WTC11 (cell line): ENCODE measurements around the gene FAM151A. TPM values are rescaled to one million over a fixed set of nuclear protein-coding genes. Genes with fewer than 3 reads are reported as not detected.
"Not testable (repeated sequence)": the region's sequence is repeated elsewhere in the genome, so short reads cannot be mapped to it uniquely, and the experiment has no call there.

Experiments
- ATAC-seq: fragments of 200-7000 bp; cut with Tn5 transposase; 2 replicates; pipeline ENCODE4 v1.10.0; 2021; ENCODE audit warnings: mild to moderate bottlenecking, moderate library complexity
- CTCF ChIA-PET: fragments of 300-600 bp; sonication (Branson Sonifier 250); formaldehyde crosslinking; loops from one replicate; lab custom pipeline; 2021; ENCODE audit warnings: antibody characterized with exemption; lab: Charles Lee
- POLR2A ChIA-PET: fragments of 350-600 bp; sonication (Branson Sonifier 250); formaldehyde crosslinking; loops from one replicate; lab custom pipeline; 2021; ENCODE audit warnings: antibody characterized with exemption; lab: Charles Lee
- DNase-seq: peaks from one replicate; pipeline ENCODE4 v3.0.0; 2021; ENCODE audit warnings: low spot score
- H3K27ac Mint-ChIP-seq: 2 replicates; pipeline ENCODE4 v1.8.0; 2021; ENCODE audit warnings: mixed read lengths
- H3K27me3 Mint-ChIP-seq: 2 replicates; pipeline ENCODE4 v1.8.0; 2021; ENCODE audit warnings: low read depth, mild to moderate bottlenecking, moderate library complexity, mixed read lengths
- H3K36me3 Mint-ChIP-seq: 2 replicates; pipeline ENCODE4 v1.8.0; 2021; ENCODE audit warnings: mixed read lengths
- H3K4me1 Mint-ChIP-seq: 2 replicates; pipeline ENCODE4 v1.8.0; 2022; ENCODE audit warnings: mixed read lengths
- H3K4me3 Mint-ChIP-seq: 2 replicates; pipeline ENCODE4 v1.8.0; 2021; ENCODE audit warnings: mild to moderate bottlenecking, moderate library complexity, mixed read lengths
- H3K9me3 Mint-ChIP-seq: 2 replicates; pipeline ENCODE4 v1.8.0; 2021; ENCODE audit warnings: mixed read lengths
- ARID4B ChIP-seq: sonication (generic); formaldehyde crosslinking; IDR thresholded peaks from 2 replicates; pipeline ENCODE4 v1.8.0; 2023; ENCODE audit warnings: missing genetic modification reagents, mild to moderate bottlenecking, borderline replicate concordance
- ATF3 ChIP-seq: sonication (generic); formaldehyde crosslinking; conservative IDR thresholded peaks from 2 replicates; pipeline ENCODE4 v1.8.1; 2022; ENCODE audit warnings: mild to moderate bottlenecking, missing genetic modification reagents
- CREB1 ChIP-seq: sonication (generic); formaldehyde crosslinking; IDR thresholded peaks from 2 replicates; pipeline ENCODE4 v1.8.0; 2023; ENCODE audit warnings: mild to moderate bottlenecking, missing genetic modification reagents
- EMX1 ChIP-seq: fragments of 250-450 bp; sonication (Bioruptor Pico); IDR thresholded peaks from 2 replicates; pipeline ENCODE4 v1.8.0; 2021; ENCODE audit warnings: mild to moderate bottlenecking
- ESRRA ChIP-seq: sonication (generic); formaldehyde crosslinking; IDR thresholded peaks from 2 replicates; pipeline ENCODE4 v1.8.1; 2022; ENCODE audit warnings: mild to moderate bottlenecking, missing genetic modification reagents, borderline replicate concordance
- FOXP1 ChIP-seq: sonication (generic); formaldehyde crosslinking; IDR thresholded peaks from 2 replicates; pipeline ENCODE4 v1.8.0; 2022; ENCODE audit warnings: missing genetic modification reagents, mild to moderate bottlenecking, moderate library complexity, borderline replicate concordance
- FOXP4 ChIP-seq: sonication (generic); formaldehyde crosslinking; IDR thresholded peaks from 2 replicates; pipeline ENCODE4 v1.8.0; 2022; ENCODE audit warnings: mild to moderate bottlenecking, missing genetic modification reagents
- GTF2I ChIP-seq: fragments of 250-450 bp; sonication (Bioruptor Pico); conservative IDR thresholded peaks from 2 replicates; pipeline ENCODE4 v1.4.0; 2021; ENCODE audit warnings: mild to moderate bottlenecking
- HMGA2 ChIP-seq: fragments of 250-450 bp; sonication (Bioruptor Pico); IDR thresholded peaks from 2 replicates; pipeline ENCODE4 v1.4.0; 2021; ENCODE audit warnings: mild to moderate bottlenecking, moderate library complexity
- JUN ChIP-seq: sonication (generic); formaldehyde crosslinking; IDR thresholded peaks from 2 replicates; pipeline ENCODE4 v1.8.0; 2023; ENCODE audit warnings: mild to moderate bottlenecking, missing genetic modification reagents
- MAX ChIP-seq: sonication (generic); formaldehyde crosslinking; IDR thresholded peaks from 2 replicates; pipeline ENCODE4 v1.8.0; 2022; ENCODE audit warnings: mild to moderate bottlenecking, missing genetic modification reagents
- MYBL2 ChIP-seq: sonication (generic); formaldehyde crosslinking; IDR thresholded peaks from 2 replicates; pipeline ENCODE4 v1.8.1; 2023; ENCODE audit warnings: mild to moderate bottlenecking, moderate library complexity, missing genetic modification reagents
- NR2C2 ChIP-seq: sonication (generic); formaldehyde crosslinking; IDR thresholded peaks from 2 replicates; pipeline ENCODE4 v1.8.0; 2022; ENCODE audit warnings: mild to moderate bottlenecking, missing genetic modification reagents
- PREB ChIP-seq: sonication (generic); formaldehyde crosslinking; IDR thresholded peaks from 2 replicates; pipeline ENCODE4 v1.8.1; 2022; ENCODE audit warnings: mild to moderate bottlenecking, missing genetic modification reagents, moderate library complexity, borderline replicate concordance
- RELA ChIP-seq: sonication (generic); formaldehyde crosslinking; IDR thresholded peaks from 2 replicates; pipeline ENCODE4 v1.8.1; 2022; ENCODE audit warnings: missing genetic modification reagents, mild to moderate bottlenecking, borderline replicate concordance
- USF1 ChIP-seq: sonication (generic); formaldehyde crosslinking; IDR thresholded peaks from 2 replicates; pipeline ENCODE4 v1.8.0; 2022; ENCODE audit warnings: mild to moderate bottlenecking, missing genetic modification reagents
- ZMAT4 ChIP-seq: fragments of 250-450 bp; sonication (Bioruptor Pico); IDR thresholded peaks from 2 replicates; pipeline ENCODE4 v1.9.0; 2021; ENCODE audit warnings: mild to moderate bottlenecking
- total RNA-seq: library from RNA; stranded (reverse); gene quantifications from 3 replicates; pipeline ENCODE4 v1.2.3, GENCODE V29; 2021

Gene FAM151A
- total RNA-seq, 1 experiment from 2014 or later, result 0.11 TPM

- H3K9me3 Mint-ChIP-seq, result peaks cover 40% of the 10 kb centered on the region
- ATAC-seq (no peak), DNase-seq (no peak)
- H3K4me1 Mint-ChIP-seq, result no peaks in the 10 kb centered on the region
- ChIA-PET POLR2A (no interaction called here), CTCF (no interaction called here)
- peaks cover 4% of the 10 kb centered on the region; the same call in 1 of the 2 replicates for H3K27me3 Mint-ChIP-seq
- no peak for TF ChIP-seq ARID4B (CRISPR knock-in tag)
- TF ChIP-seq JUN (CRISPR knock-in tag), result no peak
- no peak for TF ChIP-seq FOXP4 (CRISPR knock-in tag)
- TF ChIP-seq USF1 (CRISPR knock-in tag), result no peak
- no peak for TF ChIP-seq MAX (CRISPR knock-in tag)
- no peak for TF ChIP-seq ATF3 (CRISPR knock-in tag)
- TF ChIP-seq RELA, result no peak
- no peak for TF ChIP-seq HMGA2
- no peak for TF ChIP-seq GTF2I
- TF ChIP-seq ESRRA, result no peak
- TF ChIP-seq ZMAT4 (CRISPR knock-in tag), result no peak
- no peak for TF ChIP-seq CREB1 (CRISPR knock-in tag)
- no peak for TF ChIP-seq MYBL2
- no peak for TF ChIP-seq EMX1 (CRISPR knock-in tag)
- TF ChIP-seq FOXP1 (CRISPR knock-in tag), result no peak
- no peak for TF ChIP-seq PREB (CRISPR knock-in tag)
- TF ChIP-seq NR2C2 (CRISPR knock-in tag), result no peak
- peaks cover 23% of the 10 kb centered on the region for H3K36me3 Mint-ChIP-seq
- H3K27ac Mint-ChIP-seq, result no peak overlapping the region
- H3K4me3 Mint-ChIP-seq, result no peak overlapping the region
These were observed 17.0 kb upstream of the FAM151A start for GRCh38 chr1:54640361-54640760.

GRCh38 chr1:54636461-54637446, 13.4 kb upstream of the FAM151A start:
- H3K9me3 Mint-ChIP-seq, result peaks cover 35% of the 10 kb centered on the region
- H3K27ac Mint-ChIP-seq, POLR2A ChIA-PET, DNase-seq, H3K4me1 Mint-ChIP-seq, CTCF ChIA-PET, H3K4me3 Mint-ChIP-seq, ATAC-seq, H3K27me3 Mint-ChIP-seq: not testable (repeated sequence)
- peaks cover 22% of the 10 kb centered on the region for H3K36me3 Mint-ChIP-seq

GRCh38 chr1:54635804-54636203, 12.5 kb upstream of the FAM151A start:
- H3K4me3 Mint-ChIP-seq, POLR2A ChIA-PET, H3K27me3 Mint-ChIP-seq, ATAC-seq, CTCF ChIA-PET, H3K4me1 Mint-ChIP-seq, H3K27ac Mint-ChIP-seq, DNase-seq: not testable (repeated sequence)
- Mint-ChIP-seq H3K9me3 (peaks cover 41% of the 10 kb centered on the region), H3K36me3 (peaks cover 26% of the 10 kb centered on the region)
